Measurements from ENCODE around the gene CISH.

- TF ChIP-seq POLR2AphosphoS5 (IDR thresholded peaks at IDR 0.05; ENCODE audit: borderline replicate concordance, low read depth, low read length), result no peak
- TF ChIP-seq EZH2 (IDR thresholded peaks at IDR 0.05), result no peak
These were observed 12.4 kb downstream of the CISH start for GRCh38 chr3:50599115-50599715.

Data from SK-N-MC (cell line).